DMS114 treated with DMSO at 0.1 percent for 48 hours (cell line): ENCODE data around the gene KCNMB4.

Source experiments
- DNase-seq: peaks from one replicate; lab custom pipeline; 2025; ENCODE audit not compliant: unreplicated experiment; lab: John Stamatoyannopoulos, UW

The KCNMB4 gene

GRCh38 chr12:70430400-70430799 is 64.3 kb downstream of the KCNMB4 start:
- DNase-seq, result no peak

- no peak for DNase-seq
These were observed 70.7 kb downstream of the KCNMB4 start for GRCh38 chr12:70436836-70437235.

GRCh38 chr12:70443062-70443673 is 77.1 kb downstream of the KCNMB4 start:
- no peak for DNase-seq

- no peak for DNase-seq
These were observed 78.8 kb downstream of the KCNMB4 start for GRCh38 chr12:70444903-70445302.

GRCh38 chr12:70448371-70448770 is 82.3 kb downstream of the KCNMB4 start:
- no peak for DNase-seq

GRCh38 chr12:70449074-70449752 is 83.1 kb downstream of the KCNMB4 start:
- DNase-seq, result no peak

- no peak for DNase-seq
These were observed 83.8 kb downstream of the KCNMB4 start for GRCh38 chr12:70449753-70450341.

- no peak for DNase-seq
These were observed 85.4 kb downstream of the KCNMB4 start for GRCh38 chr12:70451528-70451927.

- DNase-seq, result no peak
These were observed 90.9 kb downstream of the KCNMB4 start for GRCh38 chr12:70456953-70457352.

GRCh38 chr12:70459786-70460185 is 93.7 kb downstream of the KCNMB4 start:
- no peak for DNase-seq

- no peak for DNase-seq
These were observed 97.9 kb downstream of the KCNMB4 start for GRCh38 chr12:70463997-70464396.

GRCh38 chr12:70466753-70467152 is 100.7 kb downstream of the KCNMB4 start:
- no peak for DNase-seq

- DNase-seq, result no peak
These were observed 101.4 kb downstream of the KCNMB4 start for GRCh38 chr12:70467476-70467875.

- no peak for DNase-seq
These were observed 102.0 kb downstream of the KCNMB4 start for GRCh38 chr12:70467918-70468733.

- no peak for DNase-seq
These were observed 102.7 kb downstream of the KCNMB4 start for GRCh38 chr12:70468741-70469140.

- no peak for DNase-seq
These were observed 103.2 kb downstream of the KCNMB4 start for GRCh38 chr12:70469221-70469820.

- DNase-seq, result no peak
These were observed 116.7 kb downstream of the KCNMB4 start for GRCh38 chr12:70482764-70483163.
